HepG2 (cell line): ENCODE data around the gene TLK1. TPM values are rescaled to one million over a fixed set of nuclear protein-coding genes. Genes with fewer than 3 reads are reported as not detected.

Source experiments
- ARNT ChIP-seq: fragments of 450-650 bp; IDR thresholded peaks from 2 replicates; pipeline ENCODE4 v1.6.1; 2017
- CCAR2 ChIP-seq: fragments of 200-400 bp; formaldehyde crosslinking; optimal IDR thresholded peaks from 2 replicates; pipeline ENCODE3; 2018; ENCODE audit warnings: low read depth, mild to moderate bottlenecking, low read length, moderate library complexity
- FOXO1 ChIP-seq: sonication (generic); formaldehyde crosslinking; IDR thresholded peaks from 2 replicates; pipeline ENCODE4 v1.4.0; 2020; ENCODE audit warnings: missing genetic modification reagents
- HNRNPUL1 ChIP-seq: fragments of 200-400 bp; formaldehyde crosslinking; IDR thresholded peaks from 2 replicates; pipeline ENCODE4 v1.6.1; 2017; ENCODE audit warnings: low read depth, mild to moderate bottlenecking, low read length, moderate library complexity
- IKZF4 ChIP-seq: sonication (generic); formaldehyde crosslinking; IDR thresholded peaks from 2 replicates; pipeline ENCODE4 v1.5.1; 2020; ENCODE audit warnings: borderline replicate concordance, mild to moderate bottlenecking, low read depth, missing genetic modification reagents; ENCODE audit errors: not compliant biosample characterization
- KDM2A ChIP-seq: sonication (generic); formaldehyde crosslinking; IDR thresholded peaks from 2 replicates; pipeline ENCODE4 v1.4.0; 2020; ENCODE audit warnings: low read depth, missing genetic modification reagents, borderline replicate concordance
- MAFK ChIP-seq, 2 experiments: IDR thresholded peaks in 1 of 2; conservative IDR thresholded peaks in 1 of 2; 2 replicates each; pipeline ENCODE4 v1.6.1; 2011; ENCODE audit warnings: improper control_type of control experiment in 2 of 2, low read length in 2 of 2
- MTF1 ChIP-seq: sonication (generic); formaldehyde crosslinking; IDR thresholded peaks from 2 replicates; pipeline ENCODE4 v1.5.0; 2020; ENCODE audit warnings: missing genetic modification reagents
- NFKB2 ChIP-seq: sonication (generic); formaldehyde crosslinking; IDR thresholded peaks from 2 replicates; pipeline ENCODE4 v1.4.0; 2020; ENCODE audit warnings: missing genetic modification reagents, borderline replicate concordance
- SIX4 ChIP-seq: sonication (generic); formaldehyde crosslinking; IDR thresholded peaks from 2 replicates; pipeline ENCODE4 v1.4.0; 2020; ENCODE audit warnings: missing genetic modification reagents
- TCF7 ChIP-seq: sonication (generic); IDR thresholded peaks from 2 replicates; pipeline ENCODE4 v1.6.1; 2016; ENCODE audit warnings: antibody characterized with exemption, low read depth
- ZBTB38 ChIP-seq: sonication (generic); formaldehyde crosslinking; IDR thresholded peaks from 2 replicates; pipeline ENCODE4 v1.5.1; 2020; ENCODE audit warnings: mild to moderate bottlenecking, missing genetic modification reagents
- ZNF30 ChIP-seq: sonication (generic); formaldehyde crosslinking; IDR thresholded peaks from 2 replicates; pipeline ENCODE4 v1.5.0; 2020; ENCODE audit warnings: mild to moderate bottlenecking, missing genetic modification reagents
- ZNF652 ChIP-seq: IDR thresholded peaks from 2 replicates; pipeline ENCODE4 v1.6.1; 2016; ENCODE audit warnings: low read depth, borderline replicate concordance
- polyA plus RNA-seq, 8 experiments: library from polyadenylated mRNA; depleted of rRNA in 3 of 8; stranded (reverse) in 7 of 8; unstranded in 1 of 8; fragments of >200 nt; fragmentation: Illumina TruSeq in 4 of 8; extraction: Trizol in 4 of 8; gene quantifications; 2 replicates each; pipeline versions ENCODE4 v1.2.1 to v1.2.3, GENCODE V29; 2011 to 2016; ENCODE audit warnings: low read depth in 4 of 8, missing spikeins in 1 of 8, mixed read lengths in 1 of 8; ENCODE audit not compliant: insufficient read depth in 1 of 8
- total RNA-seq, 5 experiments: library from RNA; depleted of rRNA; stranded (reverse); fragments of >200 nt; fragmentation: Illumina TruSeq; extraction: Trizol; gene quantifications; 2 replicates each; pipeline ENCODE4 v1.2.3, GENCODE V29; 2016; ENCODE audit warnings: low read depth in 1 of 5
- TF ChIP-seq, protein P1 (sequence below): sonication (generic); formaldehyde crosslinking; IDR thresholded peaks from 2 replicates; pipeline ENCODE4 v1.4.0; 2020; ENCODE audit warnings: missing genetic modification reagents, mild to moderate bottlenecking, borderline replicate concordance
- TF ChIP-seq, protein P2 (sequence below): IDR thresholded peaks from 2 replicates; pipeline ENCODE4 v1.6.1; 2016; ENCODE audit warnings: missing compliant biosample characterization, missing genetic modification reagents, borderline replicate concordance
- TF ChIP-seq, protein P3 (sequence below): sonication (generic); formaldehyde crosslinking; IDR thresholded peaks from 2 replicates; pipeline ENCODE4 v1.4.0; 2020; ENCODE audit warnings: missing genetic modification reagents
- TF ChIP-seq, protein P4 (sequence below): sonication (generic); formaldehyde crosslinking; IDR thresholded peaks from 2 replicates; pipeline ENCODE4 v1.4.0; 2020; ENCODE audit warnings: mild to moderate bottlenecking, missing genetic modification reagents
- TF ChIP-seq, protein P5 (sequence below): IDR thresholded peaks from 2 replicates; pipeline ENCODE4 v1.6.1; 2018; ENCODE audit warnings: missing genetic modification reagents

The TLK1 gene
- total and polyA plus RNA-seq, 2 of the 13 experiments (the other 11 are each of a cell fraction or from before 2014, with no cell fraction given), result 16.8 to 28.7 TPM

DNA sequence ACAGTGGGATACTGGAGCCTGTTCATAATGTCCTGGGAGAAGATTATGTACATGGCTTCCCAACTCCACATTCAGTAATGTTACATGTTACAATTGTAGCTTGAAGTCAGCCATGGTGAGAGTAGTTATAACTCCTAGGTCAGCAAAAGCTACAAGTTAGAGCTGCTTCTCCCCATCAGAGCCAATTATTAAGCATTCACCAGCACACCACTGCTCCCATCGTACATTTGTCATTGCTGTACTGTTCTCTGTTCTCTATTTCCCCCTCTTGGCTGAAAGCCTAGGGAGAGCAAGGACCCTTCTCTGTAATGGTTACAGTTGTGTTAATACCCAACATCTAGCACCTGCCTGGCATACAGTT lies 5.3 kb upstream of the TLK1 start (continued):
- TF ChIP-seq, protein P1, sequence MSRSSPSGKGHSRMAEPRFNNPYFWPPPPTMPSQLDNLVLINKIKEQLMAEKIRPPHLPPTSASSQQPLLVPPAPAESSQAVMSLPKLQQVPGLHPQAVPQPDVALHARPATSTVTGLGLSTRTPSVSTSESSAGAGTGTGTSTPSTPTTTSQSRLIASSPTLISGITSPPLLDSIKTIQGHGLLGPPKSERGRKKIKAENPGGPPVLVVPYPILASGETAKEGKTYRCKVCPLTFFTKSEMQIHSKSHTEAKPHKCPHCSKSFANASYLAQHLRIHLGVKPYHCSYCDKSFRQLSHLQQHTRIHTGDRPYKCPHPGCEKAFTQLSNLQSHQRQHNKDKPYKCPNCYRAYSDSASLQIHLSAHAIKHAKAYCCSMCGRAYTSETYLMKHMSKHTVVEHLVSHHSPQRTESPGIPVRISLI (CRISPR knock-in tag), result no peak
- TF ChIP-seq CCAR2 (no peak), FOXO1 (no peak), NFKB2 (CRISPR knock-in tag) (no peak), MAFK (conservative IDR thresholded peaks at IDR 0.05 in 1 of 2, IDR thresholded peaks at IDR 0.05 in 1 of 2; ENCODE audit: low read length in 2 of 2) (peak; percentile 22 to 65; a peak in 1 of 4 replicates), SIX4 (CRISPR knock-in tag) (0 out of 2 replicates have a peak, but pooled peaks have one; percentile 9), TCF7 (no peak), ZBTB38 (CRISPR knock-in tag) (no peak), KDM2A (CRISPR knock-in tag) (no peak), IKZF4 (CRISPR knock-in tag) (peak; percentile 22), ARNT (no peak), ZNF30 (CRISPR knock-in tag) (no peak), ZNF652 (CRISPR knock-in tag) (no peak), HNRNPUL1 (no peak), MTF1 (CRISPR knock-in tag) (no peak)
- TF ChIP-seq, protein P2, sequence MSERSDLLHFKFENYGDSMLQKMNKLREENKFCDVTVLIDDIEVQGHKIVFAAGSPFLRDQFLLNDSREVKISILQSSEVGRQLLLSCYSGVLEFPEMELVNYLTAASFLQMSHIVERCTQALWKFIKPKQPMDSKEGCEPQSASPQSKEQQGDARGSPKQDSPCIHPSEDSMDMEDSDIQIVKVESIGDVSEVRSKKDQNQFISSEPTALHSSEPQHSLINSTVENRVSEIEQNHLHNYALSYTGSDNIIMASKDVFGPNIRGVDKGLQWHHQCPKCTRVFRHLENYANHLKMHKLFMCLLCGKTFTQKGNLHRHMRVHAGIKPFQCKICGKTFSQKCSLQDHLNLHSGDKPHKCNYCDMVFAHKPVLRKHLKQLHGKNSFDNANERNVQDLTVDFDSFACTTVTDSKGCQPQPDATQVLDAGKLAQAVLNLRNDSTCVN (CRISPR knock-in tag), result no peak
- TF ChIP-seq, protein P3, sequence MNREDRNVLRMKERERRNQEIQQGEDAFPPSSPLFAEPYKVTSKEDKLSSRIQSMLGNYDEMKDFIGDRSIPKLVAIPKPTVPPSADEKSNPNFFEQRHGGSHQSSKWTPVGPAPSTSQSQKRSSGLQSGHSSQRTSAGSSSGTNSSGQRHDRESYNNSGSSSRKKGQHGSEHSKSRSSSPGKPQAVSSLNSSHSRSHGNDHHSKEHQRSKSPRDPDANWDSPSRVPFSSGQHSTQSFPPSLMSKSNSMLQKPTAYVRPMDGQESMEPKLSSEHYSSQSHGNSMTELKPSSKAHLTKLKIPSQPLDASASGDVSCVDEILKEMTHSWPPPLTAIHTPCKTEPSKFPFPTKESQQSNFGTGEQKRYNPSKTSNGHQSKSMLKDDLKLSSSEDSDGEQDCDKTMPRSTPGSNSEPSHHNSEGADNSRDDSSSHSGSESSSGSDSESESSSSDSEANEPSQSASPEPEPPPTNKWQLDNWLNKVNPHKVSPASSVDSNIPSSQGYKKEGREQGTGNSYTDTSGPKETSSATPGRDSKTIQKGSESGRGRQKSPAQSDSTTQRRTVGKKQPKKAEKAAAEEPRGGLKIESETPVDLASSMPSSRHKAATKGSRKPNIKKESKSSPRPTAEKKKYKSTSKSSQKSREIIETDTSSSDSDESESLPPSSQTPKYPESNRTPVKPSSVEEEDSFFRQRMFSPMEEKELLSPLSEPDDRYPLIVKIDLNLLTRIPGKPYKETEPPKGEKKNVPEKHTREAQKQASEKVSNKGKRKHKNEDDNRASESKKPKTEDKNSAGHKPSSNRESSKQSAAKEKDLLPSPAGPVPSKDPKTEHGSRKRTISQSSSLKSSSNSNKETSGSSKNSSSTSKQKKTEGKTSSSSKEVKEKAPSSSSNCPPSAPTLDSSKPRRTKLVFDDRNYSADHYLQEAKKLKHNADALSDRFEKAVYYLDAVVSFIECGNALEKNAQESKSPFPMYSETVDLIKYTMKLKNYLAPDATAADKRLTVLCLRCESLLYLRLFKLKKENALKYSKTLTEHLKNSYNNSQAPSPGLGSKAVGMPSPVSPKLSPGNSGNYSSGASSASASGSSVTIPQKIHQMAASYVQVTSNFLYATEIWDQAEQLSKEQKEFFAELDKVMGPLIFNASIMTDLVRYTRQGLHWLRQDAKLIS (CRISPR knock-in tag), result no peak
- TF ChIP-seq, protein P4, sequence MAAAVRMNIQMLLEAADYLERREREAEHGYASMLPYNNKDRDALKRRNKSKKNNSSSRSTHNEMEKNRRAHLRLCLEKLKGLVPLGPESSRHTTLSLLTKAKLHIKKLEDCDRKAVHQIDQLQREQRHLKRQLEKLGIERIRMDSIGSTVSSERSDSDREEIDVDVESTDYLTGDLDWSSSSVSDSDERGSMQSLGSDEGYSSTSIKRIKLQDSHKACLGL, result no peak
- TF ChIP-seq, protein P5, sequence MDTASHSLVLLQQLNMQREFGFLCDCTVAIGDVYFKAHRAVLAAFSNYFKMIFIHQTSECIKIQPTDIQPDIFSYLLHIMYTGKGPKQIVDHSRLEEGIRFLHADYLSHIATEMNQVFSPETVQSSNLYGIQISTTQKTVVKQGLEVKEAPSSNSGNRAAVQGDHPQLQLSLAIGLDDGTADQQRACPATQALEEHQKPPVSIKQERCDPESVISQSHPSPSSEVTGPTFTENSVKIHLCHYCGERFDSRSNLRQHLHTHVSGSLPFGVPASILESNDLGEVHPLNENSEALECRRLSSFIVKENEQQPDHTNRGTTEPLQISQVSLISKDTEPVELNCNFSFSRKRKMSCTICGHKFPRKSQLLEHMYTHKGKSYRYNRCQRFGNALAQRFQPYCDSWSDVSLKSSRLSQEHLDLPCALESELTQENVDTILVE (CRISPR knock-in tag), result no peak
